OCI-LY1 (cell line): ENCODE results near the gene DMBT1.

Experiments
- EZH2 ChIP-seq: fragments of 200-600 bp; sonication (generic), shearing (Covaris generic); IDR thresholded peaks from 2 replicates; pipeline ENCODE4 v1.8.0; 2017; ENCODE audit warnings: borderline replicate concordance, mixed run types, mild to moderate bottlenecking, antibody characterized with exemption, low read length, moderate library complexity, mixed read lengths
- TF ChIP-seq, protein P1 (sequence below): fragments of 200-600 bp; sonication (generic), shearing (Covaris generic); IDR thresholded peaks from 2 replicates; pipeline ENCODE4 v1.5.1; 2017; ENCODE audit warnings: mild to moderate bottlenecking, antibody characterized with exemption, low read length, moderate library complexity, mixed read lengths

GRCh38 chr10:122618461-122619165, 58.1 kb downstream of the DMBT1 start:
- TF ChIP-seq, protein P1, sequence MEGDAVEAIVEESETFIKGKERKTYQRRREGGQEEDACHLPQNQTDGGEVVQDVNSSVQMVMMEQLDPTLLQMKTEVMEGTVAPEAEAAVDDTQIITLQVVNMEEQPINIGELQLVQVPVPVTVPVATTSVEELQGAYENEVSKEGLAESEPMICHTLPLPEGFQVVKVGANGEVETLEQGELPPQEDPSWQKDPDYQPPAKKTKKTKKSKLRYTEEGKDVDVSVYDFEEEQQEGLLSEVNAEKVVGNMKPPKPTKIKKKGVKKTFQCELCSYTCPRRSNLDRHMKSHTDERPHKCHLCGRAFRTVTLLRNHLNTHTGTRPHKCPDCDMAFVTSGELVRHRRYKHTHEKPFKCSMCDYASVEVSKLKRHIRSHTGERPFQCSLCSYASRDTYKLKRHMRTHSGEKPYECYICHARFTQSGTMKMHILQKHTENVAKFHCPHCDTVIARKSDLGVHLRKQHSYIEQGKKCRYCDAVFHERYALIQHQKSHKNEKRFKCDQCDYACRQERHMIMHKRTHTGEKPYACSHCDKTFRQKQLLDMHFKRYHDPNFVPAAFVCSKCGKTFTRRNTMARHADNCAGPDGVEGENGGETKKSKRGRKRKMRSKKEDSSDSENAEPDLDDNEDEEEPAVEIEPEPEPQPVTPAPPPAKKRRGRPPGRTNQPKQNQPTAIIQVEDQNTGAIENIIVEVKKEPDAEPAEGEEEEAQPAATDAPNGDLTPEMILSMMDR: no peak
- TF ChIP-seq EZH2: no peak
